CD4-positive, alpha-beta T cell (primary cell): ENCODE data around the gene LCA5L. TPM values are rescaled to one million over a fixed set of nuclear protein-coding genes. Genes with fewer than 3 reads are reported as not detected.

Source experiments
- ATAC-seq: fragments of 200-7000 bp; cut with Tn5 transposase; one replicate; pipeline ENCODE4 v1.10.0; 2022; ENCODE audit warnings: mild to moderate bottlenecking; ENCODE audit not compliant: poor library complexity
- CTCF ChIA-PET: fragments of 350-600 bp; sonication (Branson Sonifier 250); formaldehyde crosslinking; loops from one replicate; lab custom pipeline; 2021; ENCODE audit warnings: antibody characterized with exemption, inconsistent platforms; lab: Charles Lee
- POLR2A ChIA-PET: fragments of 350-600 bp; sonication (Branson Sonifier 250); formaldehyde crosslinking; loops from one replicate; lab custom pipeline; 2021; ENCODE audit warnings: antibody characterized with exemption, inconsistent platforms; lab: Charles Lee
- DNase-seq, 14 experiments: peaks; one replicate each; pipeline ENCODE4 v3.0.0-alpha.2; 2013 to 2020; ENCODE audit warnings: mixed read lengths in 2 of 14
- H3K27ac ChIP-seq, 2 donors: one replicate each; pipeline versions ENCODE4 v1.5.1 to v1.7.0; 2013; ENCODE audit warnings: low read length in 2 of 2, low read depth in 1 of 2, mild to moderate bottlenecking in 1 of 2
- H3K27me3 ChIP-seq, 2 experiments: 1 replicate in 1 of 2; 2 replicates in 1 of 2; pipeline versions ENCODE4 v1.6.1 to v1.7.0; 2013; ENCODE audit warnings: low read length in 2 of 2, control low read depth in 1 of 2, mild to moderate bottlenecking in 1 of 2, moderate library complexity in 1 of 2; ENCODE audit not compliant: insufficient read depth in 2 of 2, control insufficient read depth in 1 of 2
- H3K36me3 ChIP-seq: one replicate; pipeline ENCODE4 v1.6.1; 2013; ENCODE audit warnings: low read length, control low read depth; ENCODE audit not compliant: insufficient read depth
- H3K4me1 ChIP-seq: one replicate; pipeline ENCODE4 v1.6.1; 2013; ENCODE audit warnings: low read length, control low read depth; ENCODE audit not compliant: insufficient read depth
- H3K4me3 ChIP-seq: one replicate; pipeline ENCODE4 v1.5.1; 2013; ENCODE audit warnings: mild to moderate bottlenecking, low read length, moderate library complexity
- H3K9me3 ChIP-seq, 2 experiments: 1 replicate in 1 of 2; 2 replicates in 1 of 2; pipeline versions ENCODE4 v1.6.1 to v1.7.0; 2013; ENCODE audit warnings: low read length in 2 of 2, mild to moderate bottlenecking in 2 of 2, control low read depth in 1 of 2, moderate library complexity in 1 of 2; ENCODE audit not compliant: control insufficient read depth in 1 of 2, insufficient read depth in 1 of 2
- H3K27ac Mint-ChIP-seq: one replicate; pipeline ENCODE4 v1.8.0; 2020; ENCODE audit warnings: mixed read lengths
- H3K27me3 Mint-ChIP-seq: one replicate; pipeline ENCODE4 v1.8.0; 2021; ENCODE audit warnings: mixed read lengths
- H3K36me3 Mint-ChIP-seq: one replicate; pipeline ENCODE4 v1.8.0; 2021; ENCODE audit warnings: low read depth, mixed read lengths
- H3K4me1 Mint-ChIP-seq: one replicate; pipeline ENCODE4 v1.8.0; 2021; ENCODE audit warnings: low read depth, mixed read lengths
- H3K4me3 Mint-ChIP-seq: one replicate; pipeline ENCODE4 v1.8.0; 2020; ENCODE audit warnings: mild to moderate bottlenecking, mixed read lengths
- H3K9me3 Mint-ChIP-seq: one replicate; pipeline ENCODE4 v1.8.0; 2020; ENCODE audit warnings: mixed read lengths
- intact Hi-C, 2 experiments: fragments of 100-400 bp; cut with DNase I in 1 of 2; cut with micrococcal nuclease in 1 of 2; formaldehyde crosslinking; loops; one replicate each; pipeline versions ENCODE4 v1.15.1 to v1.9.0; 2023 to 2025; cut with DNase I, micrococcal nuclease
- total RNA-seq, 174 experiments: library from RNA in 2 of 174; stranded (reverse) in 2 of 174; gene quantifications; one replicate each; pipeline ENCODE4 v1.2.3 and lab custom pipeline; 2021 to 2026
- TF ChIP-seq, protein P1 (sequence below): fragments of 200-600 bp; IDR thresholded peaks from one replicate; pipeline ENCODE4 v1.8.0; 2022; ENCODE audit warnings: antibody characterized with exemption, mild to moderate bottlenecking

LCA5L gene
- total RNA-seq, 2 experiments from 2014 or later: 0.17 TPM; not detected in 1

DNA sequence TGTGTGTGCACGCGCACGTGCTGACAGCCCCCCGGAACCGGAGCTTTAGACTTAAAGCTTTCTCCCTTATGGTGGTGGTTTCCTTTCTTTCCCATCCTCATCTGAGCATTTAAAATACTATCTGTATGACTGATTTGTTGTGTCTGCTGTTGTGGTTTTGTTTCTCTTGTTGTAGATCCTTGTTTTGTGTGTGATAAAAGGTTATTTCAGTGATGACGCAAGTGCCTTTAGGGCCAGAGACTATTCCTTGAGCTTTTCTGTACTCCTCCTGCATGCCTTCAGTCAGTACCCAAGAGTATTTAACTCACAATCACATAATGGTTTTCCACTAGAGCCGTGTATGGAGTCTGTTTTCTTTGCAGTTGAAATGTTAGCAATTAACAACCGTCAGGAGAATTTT lies 45.4 kb downstream of the LCA5L start:
- no peak for DNase-seq
- Histone ChIP-seq H3K4me1 (no peaks in the 10 kb centered on the region), H3K9me3 (no peaks in the 10 kb centered on the region), H3K27me3 (no peaks in the 10 kb centered on the region), H3K27ac (no peak overlapping the region), H3K4me3 (no peak overlapping the region), H3K36me3 (peaks cover 13% of the 10 kb centered on the region)
- intact Hi-C loops: no loop called here
- ChIA-PET CTCF (no interaction called here), POLR2A (no interaction called here)
- H3K27me3 Mint-ChIP-seq: no peaks in the 10 kb centered on the region
- H3K27ac Mint-ChIP-seq: no peak overlapping the region
- no peak for ATAC-seq
- H3K36me3 Mint-ChIP-seq: peaks cover 41% of the 10 kb centered on the region
- H3K4me1 Mint-ChIP-seq: no peaks in the 10 kb centered on the region
- no peaks in the 10 kb centered on the region for H3K9me3 Mint-ChIP-seq
- TF ChIP-seq, protein P1, sequence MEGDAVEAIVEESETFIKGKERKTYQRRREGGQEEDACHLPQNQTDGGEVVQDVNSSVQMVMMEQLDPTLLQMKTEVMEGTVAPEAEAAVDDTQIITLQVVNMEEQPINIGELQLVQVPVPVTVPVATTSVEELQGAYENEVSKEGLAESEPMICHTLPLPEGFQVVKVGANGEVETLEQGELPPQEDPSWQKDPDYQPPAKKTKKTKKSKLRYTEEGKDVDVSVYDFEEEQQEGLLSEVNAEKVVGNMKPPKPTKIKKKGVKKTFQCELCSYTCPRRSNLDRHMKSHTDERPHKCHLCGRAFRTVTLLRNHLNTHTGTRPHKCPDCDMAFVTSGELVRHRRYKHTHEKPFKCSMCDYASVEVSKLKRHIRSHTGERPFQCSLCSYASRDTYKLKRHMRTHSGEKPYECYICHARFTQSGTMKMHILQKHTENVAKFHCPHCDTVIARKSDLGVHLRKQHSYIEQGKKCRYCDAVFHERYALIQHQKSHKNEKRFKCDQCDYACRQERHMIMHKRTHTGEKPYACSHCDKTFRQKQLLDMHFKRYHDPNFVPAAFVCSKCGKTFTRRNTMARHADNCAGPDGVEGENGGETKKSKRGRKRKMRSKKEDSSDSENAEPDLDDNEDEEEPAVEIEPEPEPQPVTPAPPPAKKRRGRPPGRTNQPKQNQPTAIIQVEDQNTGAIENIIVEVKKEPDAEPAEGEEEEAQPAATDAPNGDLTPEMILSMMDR: no peak
- no peak overlapping the region for H3K4me3 Mint-ChIP-seq

DNA sequence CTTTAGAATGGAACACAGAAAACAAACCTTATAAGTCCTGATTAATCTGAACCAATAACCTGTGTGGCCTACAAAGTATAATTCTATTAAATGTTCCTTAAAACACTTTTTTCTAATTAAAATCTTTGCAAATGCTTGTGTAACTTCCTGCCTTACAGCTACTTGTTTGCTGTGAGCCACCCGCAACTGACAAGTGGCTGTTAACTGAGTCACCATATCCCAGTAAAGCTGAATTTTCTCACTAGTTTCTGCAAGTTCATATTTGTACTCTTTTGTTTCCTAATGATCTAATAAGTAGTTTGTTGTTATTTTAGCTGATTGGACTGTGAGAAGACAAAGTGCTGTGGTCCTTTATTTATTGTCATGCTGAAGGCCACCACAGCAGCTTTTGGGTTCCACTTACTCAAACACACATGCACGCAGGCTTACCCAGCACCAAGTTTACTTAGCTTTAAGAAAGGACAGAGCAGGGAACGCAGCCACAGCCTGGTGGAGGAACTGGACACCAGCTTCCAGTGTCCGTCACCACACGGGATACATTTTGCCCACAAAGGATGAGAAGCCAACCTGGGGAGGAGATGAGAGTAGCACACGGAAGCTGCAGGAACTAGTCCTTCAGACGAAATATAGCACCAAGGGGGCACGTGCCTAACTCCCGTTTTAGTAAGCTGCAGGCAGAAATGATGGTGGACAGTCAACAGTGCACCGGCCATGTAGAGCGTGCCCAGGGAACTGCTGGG lies 47.8 kb downstream of the LCA5L start:
- CTCF ChIA-PET: no interaction called here
- no peak overlapping the region for H3K27ac ChIP-seq
- POLR2A ChIA-PET: no interaction called here

DNA sequence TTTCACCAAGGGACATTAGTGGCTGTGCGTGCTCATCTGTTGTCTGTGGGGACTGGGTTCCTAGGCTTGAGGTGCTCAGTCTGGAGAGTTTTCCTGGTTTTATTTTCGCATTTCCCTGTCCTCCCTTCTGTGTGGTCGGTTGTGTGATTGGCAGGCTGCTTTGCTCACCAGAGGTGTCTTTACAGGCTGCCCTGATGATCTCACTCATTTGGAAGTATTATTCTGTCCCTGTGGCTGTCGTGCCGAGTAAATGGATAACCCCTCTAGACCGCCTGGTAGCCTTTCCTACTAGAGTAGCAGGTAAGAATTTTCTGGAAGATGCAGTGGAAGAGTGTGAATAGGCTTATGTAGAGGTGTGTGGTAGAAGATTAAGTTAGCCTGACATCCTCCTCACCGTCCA lies 52.6 kb downstream of the LCA5L start:
- Mint-ChIP-seq H3K36me3 (peaks cover 77% of the 10 kb centered on the region), H3K27me3 (no peaks in the 10 kb centered on the region), H3K9me3 (no peaks in the 10 kb centered on the region), H3K4me1 (peaks cover 17% of the 10 kb centered on the region), H3K4me3 (no peak overlapping the region), H3K27ac (no peak overlapping the region)
- H3K27me3 ChIP-seq: no peaks in the 10 kb centered on the region
- intact Hi-C loops: no loop called here
- DNase-seq (no peak), ATAC-seq (no peak)
- TF ChIP-seq, protein P1: no peak
- no peak overlapping the region for H3K4me3 ChIP-seq
- ChIA-PET POLR2A (no interaction called here), CTCF (no interaction called here)
- H3K27ac ChIP-seq: no peak overlapping the region
- H3K9me3 ChIP-seq: no peaks in the 10 kb centered on the region
- H3K4me1 ChIP-seq: peaks cover 10% of the 10 kb centered on the region
- H3K36me3 ChIP-seq: peaks cover 43% of the 10 kb centered on the region

More for the DNA sequence above, 47.8 kb downstream of the LCA5L start:
- Mint-ChIP-seq H3K4me1 (no peaks in the 10 kb centered on the region), H3K27me3 (no peaks in the 10 kb centered on the region), H3K4me3 (no peak overlapping the region), H3K27ac (no peak overlapping the region), H3K36me3 (peaks cover 53% of the 10 kb centered on the region), H3K9me3 (no peaks in the 10 kb centered on the region)
- DNase-seq (no peak), ATAC-seq (no peak)
- intact Hi-C loops: no loop called here
- H3K36me3 ChIP-seq: peaks cover 31% of the 10 kb centered on the region
- no peaks in the 10 kb centered on the region for H3K9me3 ChIP-seq
- H3K4me1 ChIP-seq: no peaks in the 10 kb centered on the region
- no peaks in the 10 kb centered on the region for H3K27me3 ChIP-seq
- H3K4me3 ChIP-seq: no peak overlapping the region
- TF ChIP-seq, protein P1: no peak
